DMS153 (cell line): ENCODE data around the gene PLK5.

Experiments used
- DNase-seq: peaks from one replicate; lab custom pipeline; 2025; lab: John Stamatoyannopoulos, UW

PLK5 gene

GRCh38 chr19:1555487-1556389 lies 31.9 kb downstream of the PLK5 start:
- DNase-seq: no peak

GRCh38 chr19:1556390-1557070 lies 32.7 kb downstream of the PLK5 start:
- DNase-seq: no peak

- no peak for DNase-seq
Observed at GRCh38 chr19:1558552-1558951, 34.7 kb downstream of the PLK5 start.

GRCh38 chr19:1560286-1560882 lies 36.5 kb downstream of the PLK5 start:
- DNase-seq: no peak

GRCh38 chr19:1561236-1561842 lies 37.5 kb downstream of the PLK5 start:
- no peak for DNase-seq

GRCh38 chr19:1563251-1563650 lies 39.4 kb downstream of the PLK5 start:
- DNase-seq: no peak

GRCh38 chr19:1566392-1567115 lies 42.7 kb downstream of the PLK5 start:
- DNase-seq: no peak

- no peak for DNase-seq
Observed at GRCh38 chr19:1567116-1567847, 43.4 kb downstream of the PLK5 start.

GRCh38 chr19:1567848-1568227 lies 44.0 kb downstream of the PLK5 start:
- DNase-seq: no peak

GRCh38 chr19:1568320-1569019 lies 44.6 kb downstream of the PLK5 start, which contains the start of gene MEX3D:
MEX3D (minus strand) TSS chr19:1568325; CDS start chr19:1568058, 267 bp downstream.
- DNase-seq: peak; percentile 9

- DNase-seq: no peak
Observed at GRCh38 chr19:1569997-1570396, 46.1 kb downstream of the PLK5 start.

GRCh38 chr19:1570836-1571235 lies 47.0 kb downstream of the PLK5 start:
- no peak for DNase-seq

- no peak for DNase-seq
Observed at GRCh38 chr19:1571358-1571757, 47.5 kb downstream of the PLK5 start.

- no peak for DNase-seq
Observed at GRCh38 chr19:1572795-1573194, 48.9 kb downstream of the PLK5 start.

GRCh38 chr19:1574354-1575136 lies 50.7 kb downstream of the PLK5 start:
- DNase-seq: no peak

- DNase-seq: no peak
Observed at GRCh38 chr19:1575323-1576241, 51.7 kb downstream of the PLK5 start.

GRCh38 chr19:1576242-1577089 lies 52.6 kb downstream of the PLK5 start:
- no peak for DNase-seq
